Fibroblast of skin of left quadriceps (primary cell): ENCODE results near the gene NEMP1.
A peak's percentile ranks its signal among the peaks of the same experiment; 100 is the strongest.

ENCODE experiments used
- DNase-seq, 2 experiments: peaks; one replicate each; pipeline ENCODE4 v3.0.0-alpha.2; 2013; ENCODE audit warnings: low read depth in 2 of 2

The NEMP1 gene

DNA sequence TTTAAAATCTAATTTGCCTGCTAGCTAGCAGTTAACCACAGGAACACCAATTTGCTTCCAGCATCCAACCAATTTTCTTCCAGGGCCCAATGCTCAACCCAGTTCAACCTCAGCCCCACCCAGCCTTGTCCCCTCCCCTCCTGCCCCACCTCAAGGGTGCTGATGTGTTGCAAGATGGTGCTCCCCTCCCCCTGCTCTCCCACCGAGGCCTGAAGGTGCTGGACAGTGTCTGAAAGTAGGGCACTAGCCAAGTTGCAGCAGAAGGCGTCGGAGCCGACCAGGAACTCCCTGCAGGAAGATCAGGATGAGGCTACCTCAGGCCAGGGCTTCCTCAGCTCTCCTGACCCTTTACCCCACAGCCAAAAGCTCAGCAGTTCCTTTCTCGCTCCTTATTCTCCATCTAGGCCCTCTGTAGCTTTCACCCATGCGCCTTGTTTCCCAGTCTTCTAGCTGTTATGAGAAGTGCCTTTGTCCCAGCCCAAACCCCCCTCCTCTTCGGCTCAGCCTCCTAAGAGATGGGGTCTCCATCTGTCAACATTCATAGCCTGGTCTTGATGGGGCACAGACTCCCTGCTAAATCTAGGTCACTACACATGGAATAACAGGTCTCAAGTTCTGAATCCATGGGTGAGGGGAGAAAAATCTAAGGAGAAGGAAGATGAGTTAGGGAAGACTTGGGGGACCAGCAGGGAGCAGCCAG, 29.0 kb upstream of the NEMP1 start:
- no peak for DNase-seq

- DNase-seq = no peak
These were observed 27.6 kb upstream of the NEMP1 start for GRCh38 chr12:57106021-57106708.

- no peak for DNase-seq
These were observed 26.6 kb upstream of the NEMP1 start for GRCh38 chr12:57105011-57105753.

- no peak for DNase-seq
These were observed 25.8 kb upstream of the NEMP1 start for GRCh38 chr12:57104292-57104910.

GRCh38 chr12:57103856-57104255, 25.3 kb upstream of the NEMP1 start:
- no peak for DNase-seq

DNA sequence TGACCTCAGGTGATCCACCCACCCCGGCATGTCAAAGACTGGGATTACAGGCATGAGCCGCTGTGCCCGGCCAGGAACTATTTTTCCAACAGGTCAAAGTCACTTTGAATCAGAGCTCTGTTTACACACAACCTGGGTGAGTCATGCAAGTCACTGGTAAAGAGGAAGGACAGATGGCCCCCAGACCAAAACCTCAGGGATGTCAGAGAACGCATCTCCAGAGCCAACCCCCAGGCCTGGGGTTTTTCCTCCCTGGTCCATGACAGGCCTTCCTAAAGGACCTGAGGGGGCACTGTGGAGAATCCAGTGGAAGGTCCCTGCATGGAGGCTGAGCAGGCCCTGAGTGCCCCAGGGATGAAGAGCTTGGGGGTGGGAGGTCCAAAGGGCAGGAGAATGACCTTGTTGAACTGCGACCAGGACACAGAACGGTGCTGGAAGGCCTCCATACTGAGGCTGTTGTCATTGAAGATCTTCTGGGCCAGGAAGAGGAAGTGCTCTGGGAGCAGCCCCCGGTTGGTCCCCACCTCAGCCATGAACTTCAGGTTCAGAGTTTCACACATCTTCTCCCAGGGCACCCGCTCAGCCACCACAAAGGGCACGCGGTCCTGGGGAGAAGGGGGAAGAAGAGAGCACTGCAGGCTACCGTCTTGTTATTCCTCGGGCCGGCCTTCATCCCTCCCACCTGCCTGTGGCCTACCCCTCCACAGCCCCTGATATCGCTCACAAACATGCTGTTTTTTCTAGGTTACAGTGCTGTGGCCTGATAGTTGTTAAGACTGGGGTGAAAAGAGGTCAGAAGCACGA, 23.5 kb upstream of the NEMP1 start:
- DNase-seq = no peak

- DNase-seq = no peak
These were observed 21.2 kb upstream of the NEMP1 start for GRCh38 chr12:57099766-57100165.

GRCh38 chr12:57099047-57099714, 20.6 kb upstream of the NEMP1 start:
- DNase-seq = no peak

DNA sequence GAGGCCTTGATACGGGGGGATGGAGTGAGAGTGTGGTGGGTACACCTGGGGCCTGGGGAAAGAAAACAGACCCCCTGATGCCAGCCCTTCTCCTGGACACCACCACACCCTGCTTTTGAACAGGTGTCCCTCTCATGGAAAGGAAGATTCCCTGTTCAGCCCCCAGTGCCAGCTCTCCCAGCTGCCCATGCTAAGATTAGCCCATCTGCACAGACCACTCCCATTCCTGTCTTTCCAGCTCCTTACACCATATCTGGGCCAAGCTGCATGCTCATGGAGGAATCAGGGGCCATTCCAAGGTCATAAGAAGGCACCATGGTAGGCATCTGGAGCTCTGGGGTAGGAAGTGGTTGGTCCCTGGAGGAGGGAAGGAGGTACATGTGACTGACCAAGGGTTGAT, 20.0 kb upstream of the NEMP1 start:
- no peak for DNase-seq

- DNase-seq = no peak
These were observed 18.9 kb upstream of the NEMP1 start for GRCh38 chr12:57097554-57097835.

- no peak for DNase-seq
These were observed 18.4 kb upstream of the NEMP1 start for GRCh38 chr12:57096748-57097553.

GRCh38 chr12:57096099-57096572, 17.5 kb upstream of the NEMP1 start:
- DNase-seq = no peak

DNA sequence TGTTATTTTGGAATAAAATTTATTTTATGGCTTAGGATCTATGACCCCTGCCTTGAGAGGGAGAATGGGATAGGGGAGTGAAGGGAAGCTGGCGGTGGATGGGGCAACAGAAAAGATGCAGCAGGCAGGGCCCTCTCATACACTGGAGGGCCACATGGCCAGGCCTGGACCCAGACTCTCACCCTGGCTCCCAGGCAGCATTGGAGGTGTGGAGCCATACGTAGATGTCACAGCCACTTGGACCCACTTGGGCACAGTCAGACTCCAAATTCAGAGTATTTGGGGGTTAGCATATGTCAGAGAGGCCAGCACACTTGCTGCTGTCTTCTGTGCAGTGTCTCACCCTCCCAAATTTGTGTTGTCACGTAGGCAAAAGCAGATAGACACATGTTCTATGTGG, 16.8 kb upstream of the NEMP1 start:
- no peak for DNase-seq

- no peak for DNase-seq
These were observed 15.9 kb upstream of the NEMP1 start for GRCh38 chr12:57094208-57095160.

GRCh38 chr12:57093415-57094207, 15.0 kb upstream of the NEMP1 start:
- peak; percentile 60 to 66 for DNase-seq

- DNase-seq = no peak
These were observed 14.4 kb upstream of the NEMP1 start for GRCh38 chr12:57092876-57093414.

DNA sequence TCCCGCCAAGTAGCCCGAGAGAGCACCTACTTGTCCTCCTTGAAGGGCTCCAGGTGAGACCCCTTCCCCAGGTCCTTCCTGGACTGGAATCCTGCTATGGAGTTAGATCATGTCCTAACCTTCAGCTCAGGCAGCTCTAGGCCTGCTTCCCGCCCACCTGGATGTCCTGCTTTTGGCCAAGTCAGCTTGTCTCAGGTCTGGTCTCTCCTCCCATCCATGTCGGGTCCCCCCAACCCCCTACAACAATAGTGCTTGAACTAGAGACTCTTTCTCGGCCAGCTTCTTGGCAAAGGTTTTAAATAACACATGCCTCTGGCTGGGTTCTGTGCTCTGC, 13.9 kb upstream of the NEMP1 start:
- DNase-seq = no peak
